IMR-90 (cell line): ENCODE data around the gene COL2A1. TPM values are rescaled to one million over a fixed set of nuclear protein-coding genes. Genes with fewer than 3 reads are reported as not detected.

Source experiments
- ATAC-seq: fragments of 200-7000 bp; cut with Tn5 transposase; 2 replicates; pipeline ENCODE4 v1.9.1; 2020; ENCODE audit warnings: low read depth, mild to moderate bottlenecking, moderate library complexity
- BruUV-seq: library from RNA; stranded (reverse); fragments of 400-500 nt; replicated peaks from 2 replicates; lab custom pipeline; 2021; lab: Mats Ljungman, UMichigan
- CTCF ChIA-PET: fragments of 300-600 bp; formaldehyde crosslinking; extraction: SDS; loops from one replicate; lab custom pipeline; 2021; ENCODE audit warnings: antibody characterized with exemption; lab: Yijun Ruan, JAX
- POLR2A ChIA-PET: fragments of 300-600 bp; sonication (Branson Sonifier 250); formaldehyde crosslinking; loops from one replicate; lab custom pipeline; 2022; ENCODE audit warnings: antibody characterized with exemption; ENCODE audit not compliant: unreplicated experiment; lab: Charles Lee
- DNase-seq: peaks from one replicate; pipeline ENCODE4 v3.0.0; 2013
- H2AFZ ChIP-seq: replicated peaks from 2 replicates; pipeline ENCODE3; 2013; ENCODE audit warnings: low read length, mild to moderate bottlenecking; ENCODE audit not compliant: poor library complexity
- H2AK5ac ChIP-seq: 2 replicates; pipeline ENCODE4 v1.6.1; 2013; ENCODE audit warnings: low read depth, low read length, inconsistent platforms
- H2AK9ac ChIP-seq: replicated peaks from 2 replicates; pipeline ENCODE3; 2013; ENCODE audit warnings: mild to moderate bottlenecking, low read depth, low read length, moderate library complexity; ENCODE audit not compliant: poor library complexity
- H2BK120ac ChIP-seq: 2 replicates; pipeline ENCODE4 v1.6.1; 2013; ENCODE audit warnings: low read depth, low read length, inconsistent platforms
- H2BK15ac ChIP-seq: 3 replicates; pipeline ENCODE4 v1.6.1; 2013; ENCODE audit warnings: low read depth, low read length, inconsistent platforms
- H2BK20ac ChIP-seq: 2 replicates; pipeline ENCODE4 v1.6.1; 2013; ENCODE audit warnings: low read depth, mild to moderate bottlenecking, inconsistent platforms, low read length, moderate library complexity
- H2BK5ac ChIP-seq: 2 replicates; pipeline ENCODE4 v1.6.1; 2013; ENCODE audit warnings: mild to moderate bottlenecking, low read depth, low read length, inconsistent platforms; ENCODE audit not compliant: poor library complexity, severe bottlenecking
- H3K14ac ChIP-seq: replicated peaks from 2 replicates; pipeline ENCODE4 v1.6.1; 2013; ENCODE audit warnings: low read depth, low read length, inconsistent platforms
- H3K18ac ChIP-seq: 2 replicates; pipeline ENCODE4 v1.6.1; 2013; ENCODE audit warnings: low read depth, low read length, control low read depth
- H3K23ac ChIP-seq: 2 replicates; pipeline ENCODE4 v1.6.1; 2013; ENCODE audit warnings: low read depth, low read length, inconsistent platforms
- H3K27ac ChIP-seq: 2 replicates; pipeline ENCODE4 v1.5.1; 2013; ENCODE audit warnings: mild to moderate bottlenecking, control low read depth, low read length; ENCODE audit not compliant: insufficient read depth
- H3K27me3 ChIP-seq: 2 replicates; pipeline ENCODE4 v1.6.1; 2013; ENCODE audit warnings: low read length; ENCODE audit not compliant: control insufficient read depth, insufficient read depth
- H3K36me3 ChIP-seq: 2 replicates; pipeline ENCODE4 v1.6.1; 2013; ENCODE audit warnings: low read length, mixed read lengths; ENCODE audit not compliant: control insufficient read depth, insufficient read depth
- H3K4ac ChIP-seq: 2 replicates; pipeline ENCODE4 v1.6.1; 2013; ENCODE audit warnings: low read depth, low read length, inconsistent platforms
- H3K4me1 ChIP-seq: 2 replicates; pipeline ENCODE4 v1.6.1; 2013; ENCODE audit warnings: low read length, mixed read lengths; ENCODE audit not compliant: control insufficient read depth, insufficient read depth
- H3K4me2 ChIP-seq: 2 replicates; pipeline ENCODE4 v1.6.1; 2013; ENCODE audit warnings: low read depth, mild to moderate bottlenecking, control low read depth, low read length, moderate library complexity
- H3K4me3 ChIP-seq: 2 replicates; pipeline ENCODE4 v1.5.1; 2013; ENCODE audit warnings: low read depth, mild to moderate bottlenecking, control low read depth, low read length, moderate library complexity; ENCODE audit not compliant: insufficient read depth
- H3K56ac ChIP-seq: 2 replicates; pipeline ENCODE4 v1.6.1; 2013; ENCODE audit warnings: low read length, inconsistent platforms; ENCODE audit not compliant: insufficient read depth; ENCODE audit errors: extremely low read depth
- H3K79me1 ChIP-seq, 2 experiments: 2 replicates each; pipeline ENCODE4 v1.6.1; 2013; ENCODE audit warnings: low read length in 2 of 2, inconsistent platforms in 1 of 2, low read depth in 1 of 2
- H3K9ac ChIP-seq: 2 replicates; pipeline ENCODE4 v1.6.1; 2013; ENCODE audit warnings: low read depth, low read length, control low read depth
- H3K9me1 ChIP-seq: 2 replicates; pipeline ENCODE4 v1.6.1; 2013; ENCODE audit warnings: low read length, inconsistent platforms; ENCODE audit not compliant: insufficient read depth
- H3K9me3 ChIP-seq: 2 replicates; pipeline ENCODE4 v1.6.1; 2013; ENCODE audit warnings: low read length; ENCODE audit not compliant: control insufficient read depth, insufficient read depth
- H4K20me1 ChIP-seq: 2 replicates; pipeline ENCODE4 v1.6.1; 2013; ENCODE audit warnings: low read length, inconsistent platforms; ENCODE audit not compliant: insufficient read depth
- H4K5ac ChIP-seq: 2 replicates; pipeline ENCODE4 v1.6.1; 2013; ENCODE audit warnings: mild to moderate bottlenecking, low read depth, low read length, control low read depth
- H4K8ac ChIP-seq, 2 experiments: 2 replicates each; pipeline ENCODE4 v1.6.1; 2013; ENCODE audit warnings: low read depth in 2 of 2, low read length in 2 of 2, control low read depth in 1 of 2, inconsistent platforms in 1 of 2
- H4K91ac ChIP-seq: 2 replicates; pipeline ENCODE4 v1.6.1; 2013; ENCODE audit warnings: low read depth, low read length, inconsistent platforms; ENCODE audit not compliant: insufficient read depth
- BHLHE40 ChIP-seq: fragments of 150-350 bp; IDR thresholded peaks from 2 replicates; pipeline ENCODE4 v1.6.1; 2016; ENCODE audit warnings: mild to moderate bottlenecking, low read depth, low read length
- CEBPB ChIP-seq: IDR thresholded peaks from 2 replicates; pipeline ENCODE4 v1.6.1; 2012; ENCODE audit warnings: low read depth, low read length, improper control_type of control experiment
- CHD1 ChIP-seq: IDR thresholded peaks from 2 replicates; pipeline ENCODE4 v1.6.1; 2012; ENCODE audit warnings: low read depth, low read length, improper control_type of control experiment
- CTCF ChIP-seq: conservative IDR thresholded peaks from 2 replicates; pipeline ENCODE4 v1.5.1; 2012; ENCODE audit warnings: mild to moderate bottlenecking, low read depth, low read length, improper control_type of control experiment
- ELK1 ChIP-seq: fragments of 150-350 bp; IDR thresholded peaks from 2 replicates; pipeline ENCODE4 v1.6.1; 2016; ENCODE audit warnings: low read depth, mild to moderate bottlenecking, low read length, moderate library complexity, borderline replicate concordance
- FOS ChIP-seq: fragments of 150-350 bp; IDR thresholded peaks from 2 replicates; pipeline ENCODE4 v1.6.1; 2016; ENCODE audit warnings: low read depth, low read length
- MAFK ChIP-seq: IDR thresholded peaks from 2 replicates; pipeline ENCODE4 v1.6.1; 2012; ENCODE audit warnings: low read depth, low read length, improper control_type of control experiment
- MAZ ChIP-seq: IDR thresholded peaks from 2 replicates; pipeline ENCODE4 v1.6.1; 2012; ENCODE audit warnings: low read depth, mild to moderate bottlenecking, low read length, improper control_type of control experiment, moderate library complexity, borderline replicate concordance
- MXI1 ChIP-seq: IDR thresholded peaks from 2 replicates; pipeline ENCODE4 v1.6.1; 2012; ENCODE audit warnings: low read depth, mild to moderate bottlenecking, low read length, moderate library complexity, borderline replicate concordance
- NFE2L2 ChIP-seq: fragments of 150-350 bp; IDR thresholded peaks from 2 replicates; pipeline ENCODE4 v1.6.1; 2016; ENCODE audit warnings: low read depth, mild to moderate bottlenecking, low read length
- POLR2A ChIP-seq: IDR thresholded peaks from 2 replicates; pipeline ENCODE4 v1.6.1; 2012; ENCODE audit warnings: mild to moderate bottlenecking, low read depth, low read length
- RCOR1 ChIP-seq: IDR thresholded peaks from 2 replicates; pipeline ENCODE4 v1.6.1; 2012; ENCODE audit warnings: mild to moderate bottlenecking, low read length, improper control_type of control experiment; ENCODE audit not compliant: insufficient replicate concordance
- RFX5 ChIP-seq: IDR thresholded peaks from 2 replicates; pipeline ENCODE4 v1.8.0; 2012; ENCODE audit warnings: low read depth, mild to moderate bottlenecking, low read length, moderate library complexity
- SMC3 ChIP-seq: fragments of 150-350 bp; IDR thresholded peaks from 2 replicates; pipeline ENCODE4 v1.6.1; 2016; ENCODE audit warnings: low read depth, mild to moderate bottlenecking, antibody characterized with exemption, low read length, moderate library complexity
- USF2 ChIP-seq: fragments of 150-350 bp; IDR thresholded peaks from 2 replicates; pipeline ENCODE4 v1.6.1; 2017; ENCODE audit warnings: mild to moderate bottlenecking, antibody characterized with exemption, low read length, low read depth
- WGBS, 2 experiments: methylation state at CpG; one replicate each; pipeline versions ENCODE4 v1.1.5 to v1.1.7; 2013; ENCODE audit warnings: missing lambda C conversion rate in 2 of 2; ENCODE audit not compliant: insufficient read length in 1 of 2; ENCODE audit errors: extremely low coverage in 2 of 2; 5-methylcytosine and 5-hydroxymethylcytosine counted together
- dilution Hi-C: fragments of 300-500 bp; cut with HindIII; formaldehyde crosslinking; loops from one replicate; pipeline ENCODE4 v1.14.3; 2018; ENCODE audit warnings: low sequenced_read_pairs; ENCODE audit not compliant: unreplicated experiment
- in situ Hi-C: fragments of 300-500 bp; cut with MboI; formaldehyde crosslinking; loops from 3 replicates; pipeline ENCODE4 v1.14.3; 2019; ENCODE audit warnings: low sequenced_read_pairs, inconsistent platforms, mixed read lengths
- intact Hi-C: fragments of 100-400 bp; cut with micrococcal nuclease; formaldehyde crosslinking; loops from 2 replicates; pipeline ENCODE4 v1.10.0; 2022
- polyA plus RNA-seq, 3 experiments: library from polyadenylated mRNA; depleted of rRNA; stranded (reverse); fragments of >200 nt; gene quantifications; 2 replicates each; pipeline ENCODE4 v1.2.3, GENCODE V29; 2012; ENCODE audit warnings: low replicate concordance in 1 of 3
- total RNA-seq: library from RNA; depleted of rRNA; stranded (reverse); fragments of >200 nt; gene quantifications from 2 replicates; pipeline ENCODE4 v1.2.3, GENCODE V29; 2012

COL2A1 gene
- total and polyA plus RNA-seq, 2 of the 4 experiments (the other 2 are of a cell fraction), result 0.05 TPM; not detected in 1

GRCh38 chr12:47984331-47984801 is 19.9 kb downstream of the COL2A1 start:
- H2BK15ac ChIP-seq, result no peak overlapping the region
- in situ Hi-C loops, result no loop called here
- no peak for ATAC-seq

More at GRCh38 chr12:47984331-47984801, 19.9 kb downstream of the COL2A1 start:
- H2BK5ac ChIP-seq, result no peak overlapping the region
- CTCF ChIA-PET, result no interaction called here
- H3K9ac ChIP-seq, result no peak overlapping the region
- no peak overlapping the region for H4K5ac ChIP-seq
- POLR2A ChIA-PET, result no interaction called here
- no peak overlapping the region for H2AK9ac ChIP-seq
- no peak overlapping the region for H4K8ac ChIP-seq
- no peak overlapping the region for H3K27ac ChIP-seq
- no peak overlapping the region for H4K91ac ChIP-seq
- H3K23ac ChIP-seq, result no peak overlapping the region
- DNase-seq, result no peak
- H2BK120ac ChIP-seq, result no peak overlapping the region
- H3K9me3 ChIP-seq, result no peaks in the 10 kb centered on the region
- WGBS, 2 experiments, result 76% methylated on average over 3 of the region's 8 CpGs; no CpG with 5 or more reads in 1 of the 2 experiments
- no peak overlapping the region for H2AK5ac ChIP-seq
- intact Hi-C loops (no loop called here), dilution Hi-C loops (no loop called here)
- H3K9me1 ChIP-seq, result no peaks in the 10 kb centered on the region; the same call in 1 of the 2 replicates
- H3K4me3 ChIP-seq, result no peak overlapping the region
- peaks cover 38% of the 10 kb centered on the region for H3K27me3 ChIP-seq
- no peak overlapping the region for H3K4me2 ChIP-seq
- H3K4me1 ChIP-seq, result no peaks in the 10 kb centered on the region; the same call in 1 of the 2 replicates
- H2AFZ ChIP-seq, result no peak overlapping the region
- H3K56ac ChIP-seq, result no peak overlapping the region
- H2BK20ac ChIP-seq, result no peak overlapping the region
- no peaks in the 10 kb centered on the region for H3K79me1 ChIP-seq
- H4K20me1 ChIP-seq, result no peaks in the 10 kb centered on the region
- BruUV-seq, result no TSS peak
- no peak overlapping the region for H3K14ac ChIP-seq
- H3K18ac ChIP-seq, result no peak overlapping the region
- H3K36me3 ChIP-seq, result no peaks in the 10 kb centered on the region
- TF ChIP-seq USF2 (no peak), RFX5 (no peak), NFE2L2 (no peak), BHLHE40 (no peak), POLR2A (no peak), CHD1 (no peak), ELK1 (no peak), CTCF (no peak), MXI1 (no peak), CEBPB (no peak), MAFK (no peak), FOS (no peak), RCOR1 (no peak), SMC3 (no peak), MAZ (no peak)
- no peak overlapping the region for H3K4ac ChIP-seq
